ENCODE data around the gene ORC2.
A peak's percentile ranks its signal among the peaks of the same experiment; 100 is the strongest.
"Not testable (repeated sequence)": the region's sequence is repeated elsewhere in the genome, so short reads cannot be mapped to it uniquely, and the experiment has no call there.

The ORC2 gene

DNA sequence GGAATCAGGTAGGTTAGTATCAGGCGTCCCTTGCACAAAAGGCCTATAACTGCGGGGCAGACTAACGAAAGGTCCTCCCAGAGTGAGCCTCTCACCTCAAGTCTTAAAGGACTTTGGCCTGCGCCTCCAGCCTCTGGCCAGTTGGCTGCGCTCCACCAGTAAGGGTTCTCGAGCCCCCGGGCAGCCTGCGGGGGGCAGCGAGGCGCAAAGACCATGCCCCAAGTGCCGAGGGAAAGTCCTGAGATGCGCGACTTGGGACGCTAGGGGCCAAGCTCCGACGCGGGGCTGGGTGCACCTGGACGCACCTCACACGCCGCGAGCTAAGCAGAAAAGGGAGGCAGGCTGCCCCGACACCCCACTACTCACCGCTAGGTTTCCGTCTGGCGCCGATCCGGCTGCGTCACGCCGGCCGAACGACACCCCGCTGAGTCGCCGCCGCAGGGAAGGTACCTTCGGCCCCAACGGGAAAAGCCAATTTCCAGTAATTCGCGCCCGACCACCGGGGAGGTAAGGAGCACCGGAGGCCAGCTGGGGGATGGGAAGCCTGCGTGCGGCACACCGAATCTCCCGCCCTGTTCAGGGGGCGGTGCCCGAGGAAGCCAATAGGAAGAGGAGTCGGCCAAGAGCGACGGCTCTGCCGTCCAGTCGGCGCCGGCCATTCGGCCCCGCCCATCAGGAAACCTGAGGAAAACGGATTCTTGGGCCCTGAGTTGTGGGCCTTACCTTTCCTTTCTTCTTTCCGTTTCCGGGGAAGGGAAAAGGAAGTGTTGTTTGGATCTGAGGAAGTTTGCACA lies at the start of gene ORC2:
Gene ORC2, minus strand, starts transcription at position 537 of the 794 bp plus-strand sequence. CDS start 5,537 bp downstream, outside the sequence.
- peak; percentile 92 to 95 for DNase-seq

DNA sequence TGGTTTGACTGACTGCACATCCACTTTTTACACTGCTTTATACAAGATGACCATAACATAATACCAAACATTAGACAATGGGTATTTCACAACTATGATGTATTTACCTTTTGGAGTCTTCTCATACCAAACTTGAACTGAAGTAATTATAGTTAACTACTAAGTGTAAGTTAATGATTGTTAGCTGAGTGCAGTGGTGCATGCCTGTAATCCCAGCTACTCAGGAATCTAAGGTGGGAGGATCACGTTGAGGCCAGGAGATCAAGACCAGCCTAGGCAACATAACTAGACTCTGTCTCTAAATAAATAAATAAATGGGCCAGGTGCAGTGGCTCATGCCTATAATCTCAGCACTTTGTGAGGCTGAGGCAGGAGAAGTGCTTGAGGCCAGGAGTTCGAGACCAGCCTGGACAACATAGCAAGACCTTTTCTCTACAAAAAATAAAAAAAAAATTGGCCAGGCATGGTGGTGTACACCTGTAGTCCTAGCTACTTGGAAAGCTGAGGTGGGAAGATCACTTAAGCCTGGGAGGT lies 44.9 kb upstream of the ORC2 start:
- DNase-seq, result no peak

DNA sequence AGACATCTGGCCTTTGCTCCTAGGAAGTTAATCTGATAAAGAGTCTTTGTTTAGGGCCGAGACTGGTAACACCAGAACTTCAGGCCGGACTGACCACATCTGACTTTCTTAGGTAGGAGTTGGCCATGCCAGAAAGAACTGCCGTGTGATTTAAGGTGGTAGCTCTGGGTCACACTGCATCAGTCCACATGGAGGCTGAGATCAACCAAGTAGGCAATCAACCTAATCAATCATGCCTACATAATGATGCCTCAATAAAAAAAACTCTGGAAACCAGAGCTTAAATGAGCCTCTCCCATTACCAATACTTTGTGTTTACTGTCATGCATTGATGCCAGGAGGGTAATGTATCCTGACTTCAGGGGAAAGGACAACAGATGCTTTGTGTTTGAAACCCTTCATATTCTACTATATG lies 44.1 kb upstream of the ORC2 start:
- DNase-seq, result no peak

DNA sequence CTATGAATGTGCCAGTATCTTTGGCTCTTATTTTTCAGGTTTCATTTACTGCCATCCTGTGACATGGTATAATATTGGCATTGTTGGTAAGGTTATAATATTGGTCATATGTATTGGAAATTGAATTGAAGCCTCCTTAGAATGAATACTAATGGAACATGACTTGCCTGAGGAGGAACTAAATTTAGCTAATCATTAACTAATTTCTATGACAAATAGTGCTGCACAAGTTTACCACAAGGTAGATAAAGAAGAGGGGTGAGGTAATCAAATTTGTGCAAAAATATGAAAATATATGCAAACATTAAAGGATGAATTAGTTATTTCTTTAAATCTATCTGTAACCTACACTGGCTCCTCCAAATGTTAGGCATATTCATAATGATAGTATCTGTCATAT lies 43.2 kb upstream of the ORC2 start:
- DNase-seq, result no peak

DNA sequence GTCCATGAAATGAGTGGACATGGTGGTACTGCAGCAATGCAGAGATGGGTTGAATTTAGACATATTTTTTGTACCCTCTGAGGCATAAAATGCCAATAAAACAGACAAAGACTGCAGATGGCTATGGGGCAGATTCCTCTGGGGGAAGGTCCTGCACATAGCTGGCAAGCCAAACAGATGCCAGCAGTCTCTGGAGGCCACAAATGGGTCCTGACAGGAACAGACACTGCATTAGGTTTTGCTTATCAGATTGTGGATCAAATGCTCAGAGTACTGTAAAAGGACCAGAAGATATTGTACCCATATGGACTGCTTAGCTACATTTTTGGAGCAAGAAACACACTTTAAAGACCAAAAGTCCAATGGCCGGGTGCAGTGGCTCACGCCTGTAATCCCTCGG lies 40.9 kb upstream of the ORC2 start:
- DNase-seq, result no peak

DNA sequence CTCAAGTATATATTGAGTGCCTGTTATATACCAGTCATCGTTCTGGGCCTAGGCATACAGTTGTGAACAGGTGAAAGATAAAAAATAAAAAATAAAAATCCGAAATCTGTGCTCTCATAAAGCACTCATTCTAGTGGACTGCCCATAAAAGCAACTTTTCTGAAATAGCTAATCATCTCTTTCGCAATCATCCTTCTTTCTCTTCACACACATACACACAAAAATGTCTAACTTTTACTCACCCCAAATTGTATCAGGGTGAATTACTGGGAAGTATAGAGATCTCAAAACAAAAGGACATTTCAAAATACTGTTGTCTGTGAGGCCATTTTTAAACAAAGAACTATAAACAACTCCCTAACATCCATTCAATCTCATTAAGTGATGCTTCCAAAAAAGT lies 29.6 kb upstream of the ORC2 start:
- DNase-seq, result no peak

DNA sequence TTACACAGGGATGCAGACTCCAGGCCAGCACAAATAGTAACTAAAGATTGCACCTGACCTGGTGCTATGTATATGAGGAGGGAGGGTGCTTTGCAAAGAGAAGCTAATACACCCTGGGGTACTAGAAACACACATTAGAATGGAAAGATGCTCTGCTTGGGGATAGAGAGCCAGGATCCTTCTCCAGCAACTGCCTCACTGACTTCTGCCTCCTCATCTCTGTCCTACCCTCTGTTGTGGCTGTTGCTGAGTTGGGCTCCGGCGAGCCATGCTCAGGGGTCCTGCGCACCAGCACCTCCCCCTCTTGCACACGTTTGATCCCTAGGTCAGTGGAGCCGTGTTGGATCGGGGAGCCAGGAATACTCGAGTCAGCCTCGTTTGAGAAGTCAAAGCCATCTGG lies 23.7 kb upstream of the ORC2 start:
- DNase-seq, result no peak

DNA sequence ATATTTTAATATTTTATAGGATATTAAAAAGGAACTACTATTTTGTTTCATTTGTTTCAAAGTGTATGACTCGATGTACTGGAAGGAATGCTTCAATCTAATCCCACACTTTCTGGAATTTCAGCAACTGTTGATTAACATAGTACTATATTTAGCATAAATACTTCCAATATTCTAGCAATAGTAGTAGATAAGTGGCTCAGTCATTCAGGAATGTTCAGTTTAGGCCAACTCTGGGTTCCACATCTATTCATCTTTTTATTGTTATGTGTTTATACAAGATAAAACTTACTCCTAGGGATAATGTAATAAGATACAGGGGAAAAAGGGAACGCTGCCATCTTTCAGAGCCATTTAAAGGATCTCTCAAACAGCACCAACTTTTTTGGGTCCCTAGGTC lies 22.3 kb upstream of the ORC2 start:
- DNase-seq, result no peak

DNA sequence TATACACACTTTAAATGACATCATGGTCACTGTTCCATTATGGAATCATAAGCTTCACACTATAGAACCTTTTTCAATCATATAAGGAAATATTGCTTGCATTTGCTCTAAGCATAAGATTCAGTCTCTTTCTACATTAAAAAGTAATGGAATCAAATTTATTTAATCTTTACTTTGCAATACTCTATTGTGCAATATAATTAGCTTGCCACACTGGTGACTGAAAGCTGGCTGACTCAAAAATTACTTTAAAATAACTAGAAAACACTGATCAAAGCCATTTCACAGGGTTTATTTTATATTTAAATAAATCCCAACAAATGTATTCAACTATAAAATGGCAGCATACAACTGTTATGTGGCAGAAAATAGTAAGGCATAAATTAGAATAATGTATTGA lies 13.2 kb upstream of the ORC2 start:
- DNase-seq, result no peak

DNA sequence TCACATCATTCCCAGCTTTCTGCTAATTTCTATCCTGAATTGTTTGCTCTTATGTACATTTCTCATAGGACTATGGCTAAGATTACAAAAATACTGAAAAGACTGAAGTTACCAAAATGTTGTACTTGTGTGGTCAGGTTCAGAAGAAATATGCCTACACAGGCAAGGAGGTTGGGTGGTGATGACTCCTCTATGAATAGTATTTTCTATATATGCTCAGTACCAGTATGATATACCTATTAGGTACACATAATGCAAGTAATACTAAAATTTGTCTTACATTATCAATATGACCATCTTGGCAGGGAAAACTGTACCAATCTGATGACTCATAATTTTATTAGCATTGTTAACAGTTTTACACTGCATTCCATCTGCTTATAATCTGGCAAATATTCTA lies 12.2 kb upstream of the ORC2 start:
- no peak for DNase-seq

DNA sequence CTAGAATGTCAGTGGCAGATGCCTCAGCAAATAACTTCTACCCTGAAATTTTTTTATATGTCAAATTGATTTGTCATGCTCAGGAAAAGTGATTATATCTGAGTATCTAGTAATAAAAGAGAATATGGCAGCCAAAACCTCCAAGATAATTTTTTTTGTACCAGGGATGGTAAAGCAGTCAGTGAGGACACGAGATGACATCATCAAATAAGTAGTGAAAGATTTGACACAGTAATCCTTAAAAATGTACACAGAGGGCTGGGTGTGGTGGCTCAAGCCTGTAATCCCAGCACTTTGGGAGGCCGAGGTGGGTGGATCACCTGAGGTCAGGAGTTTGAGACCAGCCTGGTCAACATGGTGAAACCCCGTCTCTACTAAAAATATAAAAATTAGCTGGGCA lies 6.6 kb upstream of the ORC2 start:
- not testable (repeated sequence) for DNase-seq

DNA sequence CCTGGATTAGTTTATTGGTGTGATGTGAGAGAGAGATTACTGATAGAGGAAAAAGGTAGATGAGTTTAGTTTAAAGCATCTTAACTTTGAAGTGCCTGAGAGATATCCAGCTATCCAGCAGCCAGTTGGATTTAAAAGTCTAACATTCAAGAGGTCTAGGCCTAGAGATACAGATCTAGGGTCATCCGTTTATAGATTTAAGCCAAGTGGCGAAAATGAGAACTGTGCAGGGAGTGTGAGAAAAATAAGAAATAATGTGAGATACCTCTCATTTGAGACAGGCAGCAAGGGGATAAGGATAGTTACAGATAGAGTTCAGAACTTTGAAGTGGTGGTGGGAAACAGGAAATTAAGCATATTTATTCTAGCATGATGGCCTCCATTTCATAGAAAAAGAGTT lies 5.3 kb upstream of the ORC2 start:
- no peak for DNase-seq

DNA sequence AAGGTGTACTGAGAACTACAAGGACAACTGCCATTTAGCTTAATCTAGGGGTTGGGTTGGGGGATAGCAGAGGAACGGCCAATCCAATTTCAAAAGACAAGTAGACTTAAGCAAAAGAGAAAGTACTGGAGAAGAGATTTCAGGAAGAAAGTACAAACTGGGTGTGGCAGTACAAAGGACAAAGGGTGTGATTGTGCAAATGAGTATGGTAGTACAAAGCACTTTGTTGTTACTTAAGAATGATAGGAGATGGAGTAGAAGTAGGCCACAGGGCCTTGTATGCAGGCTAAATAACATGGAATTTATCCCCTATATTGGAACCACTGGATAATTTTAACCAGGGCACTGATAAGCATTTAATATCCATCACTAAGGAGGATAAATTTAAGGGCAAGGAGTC lies 4.7 kb upstream of the ORC2 start:
- DNase-seq, result no peak

DNA sequence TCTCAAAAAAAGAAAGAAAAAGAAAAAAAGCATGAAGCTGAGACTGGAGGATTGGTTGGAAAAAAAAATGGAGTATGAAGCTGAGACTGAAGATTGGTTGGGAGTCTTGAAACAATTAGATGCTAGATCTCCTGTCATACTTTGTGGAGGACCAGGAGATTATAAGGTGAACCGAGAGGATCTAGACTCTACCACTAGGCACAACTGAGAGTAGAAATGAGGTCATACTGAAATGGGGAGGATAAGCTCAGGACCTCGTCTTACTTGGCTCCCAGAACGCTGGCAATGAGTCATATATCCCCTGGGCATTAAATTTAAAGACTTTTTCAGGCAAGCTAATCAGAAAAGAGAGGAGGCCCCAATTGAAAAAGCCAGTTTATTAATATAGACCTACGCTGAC lies 3.3 kb upstream of the ORC2 start:
- no peak for DNase-seq

DNA sequence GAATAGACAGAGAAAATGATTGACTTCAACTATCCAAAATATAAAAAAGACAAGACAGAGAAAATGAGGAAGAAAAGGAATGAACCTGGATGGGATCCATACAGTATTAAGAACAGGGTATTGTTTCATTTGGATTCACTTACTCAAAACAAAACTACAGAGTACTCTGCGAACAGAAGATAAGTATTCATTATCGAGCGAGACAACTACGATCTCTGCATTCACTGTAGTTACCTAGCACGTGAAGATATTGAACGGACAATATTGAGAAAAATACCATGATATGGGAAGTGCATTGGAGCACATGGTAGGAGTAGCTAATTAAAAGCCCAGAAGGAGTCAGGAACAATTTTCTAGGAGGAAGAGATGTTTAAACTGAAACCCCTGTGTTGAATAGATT lies 1.0 kb upstream of the ORC2 start:
- no peak for DNase-seq

DNA sequence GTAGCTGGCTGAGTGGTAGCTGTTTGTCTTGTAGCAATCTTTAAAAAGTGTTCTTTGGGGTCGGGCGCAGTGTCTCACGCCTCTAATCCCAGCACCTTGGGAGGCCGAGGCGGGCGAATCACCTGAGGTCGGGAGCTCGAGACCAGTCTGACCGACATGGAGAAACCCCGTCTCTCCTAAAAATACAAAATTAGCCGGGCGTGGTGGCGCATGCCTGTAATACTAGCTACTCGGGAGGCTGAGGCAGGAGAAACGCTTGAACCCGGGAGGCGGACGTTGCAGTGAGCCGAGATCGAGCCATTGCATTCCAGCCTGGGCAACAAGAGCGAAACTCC lies 425 bp upstream of the ORC2 start:
- not testable (repeated sequence) for DNase-seq

DNA sequence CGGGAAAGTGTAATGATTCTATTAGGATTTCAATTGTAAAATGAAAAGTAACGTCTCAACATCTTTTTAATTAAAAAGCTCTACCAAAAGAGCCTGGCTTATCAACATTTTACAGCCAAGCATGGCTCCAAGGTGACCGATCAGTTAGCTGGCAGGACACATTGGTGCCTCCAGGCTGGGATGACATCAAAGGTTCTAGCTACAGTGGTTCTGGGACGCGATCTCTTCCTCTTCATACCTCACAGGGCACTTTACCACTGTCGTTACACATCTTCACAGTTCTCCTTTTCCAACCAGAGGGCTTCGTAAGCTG lies 693 bp downstream of the ORC2 start:
- DNase-seq, result no peak

DNA sequence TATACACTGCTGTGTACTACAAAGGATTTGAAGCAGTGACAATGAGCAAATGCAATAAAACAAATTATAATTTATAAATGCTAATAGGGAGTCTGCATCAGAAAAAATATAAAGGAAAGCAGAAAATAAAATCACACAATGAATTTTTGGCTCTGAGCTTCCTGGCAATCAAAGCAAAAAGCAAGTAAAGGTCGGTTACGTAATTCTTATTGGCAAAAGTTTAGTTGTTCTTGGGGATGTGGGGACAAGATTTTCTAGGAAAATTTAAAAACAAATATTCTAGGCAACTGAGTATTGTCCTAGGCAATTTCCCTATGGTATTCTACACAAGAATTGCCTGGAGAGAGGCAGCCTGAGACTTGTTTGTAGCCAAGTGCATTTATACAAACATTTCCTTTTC lies 1.8 kb downstream of the ORC2 start:
- DNase-seq, result no peak

DNA sequence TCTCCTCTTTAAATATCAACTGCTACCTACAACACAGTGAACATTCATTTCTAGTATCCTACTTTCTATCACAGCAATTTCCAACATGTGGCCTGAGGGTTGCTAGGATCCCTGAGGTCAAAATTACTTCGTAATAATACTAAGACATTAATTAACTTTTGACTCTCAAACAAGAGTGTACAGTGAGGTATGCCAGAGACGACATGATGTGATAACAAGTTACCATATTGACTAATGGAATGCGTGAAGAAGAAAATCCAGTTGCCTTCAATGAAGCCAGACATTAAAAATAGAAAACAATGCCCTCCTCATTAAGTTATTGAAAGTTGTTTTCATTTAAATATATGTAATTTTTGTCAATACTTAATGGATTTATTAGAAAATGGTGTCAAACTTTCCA lies 13.1 kb downstream of the ORC2 start:
- no peak for DNase-seq

DNA sequence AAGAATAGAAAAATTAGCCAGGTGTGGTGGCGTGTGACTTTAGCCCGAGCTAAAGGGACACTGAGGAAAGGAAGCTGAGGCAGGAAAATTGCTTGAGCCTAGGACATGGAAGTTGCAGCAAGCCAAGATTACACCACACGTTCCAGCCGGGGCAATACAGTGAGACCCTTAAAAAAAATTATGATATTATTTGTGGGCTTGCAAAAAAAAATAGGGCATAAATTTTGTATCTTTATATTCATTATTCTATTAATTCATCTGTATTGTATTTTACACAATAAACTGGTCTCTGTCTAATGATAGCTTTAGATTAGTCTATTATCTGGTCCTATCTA lies 18.1 kb downstream of the ORC2 start:
- DNase-seq, result no peak

DNA sequence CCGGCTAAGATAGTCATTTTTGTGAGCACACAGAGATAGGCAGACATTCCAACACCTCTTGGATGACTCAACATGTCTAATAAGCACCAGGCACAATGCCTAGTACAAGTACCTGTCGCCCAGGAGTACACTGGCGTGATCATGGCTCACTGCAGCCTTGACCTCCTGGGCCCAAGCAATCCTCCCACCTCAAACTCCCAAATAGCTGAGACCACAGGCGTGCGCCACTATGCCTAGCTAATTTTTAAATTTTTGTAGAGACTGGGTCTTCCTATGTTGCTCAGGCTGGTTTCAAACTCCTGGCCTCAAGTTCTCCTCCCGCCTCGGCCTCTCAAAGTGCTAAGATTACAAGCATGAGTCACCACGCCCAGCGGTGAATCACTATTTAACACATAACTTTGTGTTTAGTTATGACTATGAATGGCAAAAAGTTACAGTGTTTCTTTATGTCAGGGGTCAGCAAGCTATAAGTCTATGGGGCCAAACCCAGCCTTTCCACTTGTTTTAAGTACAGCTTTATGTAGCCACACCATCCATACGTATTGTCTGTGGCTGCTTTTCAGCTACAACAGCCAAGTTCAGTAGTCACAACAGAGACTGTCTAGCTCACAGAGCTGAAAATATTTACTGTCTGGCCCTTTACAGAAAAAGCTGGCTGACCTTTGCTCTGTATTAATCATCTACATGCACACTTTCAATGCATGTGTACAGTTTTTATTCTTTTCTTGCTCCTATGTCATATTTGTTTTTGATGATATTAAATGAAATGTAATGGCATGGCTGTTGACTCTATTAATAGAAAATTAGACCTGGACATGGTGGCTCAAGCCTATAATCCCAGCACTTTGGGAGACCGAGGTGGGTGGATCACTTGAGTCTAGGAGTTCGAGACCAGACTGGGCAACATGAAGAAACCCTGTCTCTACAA lies 18.7 kb downstream of the ORC2 start:
- no peak for DNase-seq

DNA sequence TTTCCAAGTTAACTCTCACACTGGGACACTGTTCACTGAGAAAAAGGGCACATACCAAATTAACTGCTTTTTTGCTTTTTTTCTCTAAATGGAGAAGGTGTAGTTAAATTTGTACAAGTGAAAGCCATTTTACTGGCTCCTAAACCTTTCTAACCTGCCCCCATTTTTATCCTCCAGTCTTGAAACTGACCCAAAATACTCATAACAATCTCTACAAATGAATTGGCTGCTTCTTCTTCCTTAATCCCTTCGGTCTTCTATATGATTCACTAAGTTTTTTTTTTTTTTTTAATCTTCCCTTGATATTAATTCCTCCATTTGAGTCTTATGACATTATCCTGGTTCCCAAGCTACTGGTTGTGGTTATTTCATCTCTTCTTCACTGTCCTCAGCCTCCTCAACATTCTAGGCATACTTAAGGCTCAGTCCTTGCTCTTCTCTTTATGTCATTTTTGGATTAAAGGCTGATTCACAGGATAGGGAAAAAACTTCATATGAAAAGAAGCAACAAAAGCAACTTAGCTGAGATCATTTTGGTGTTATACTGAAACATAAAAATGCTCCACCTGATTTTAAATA lies 19.8 kb downstream of the ORC2 start:
- DNase-seq, result no peak

DNA sequence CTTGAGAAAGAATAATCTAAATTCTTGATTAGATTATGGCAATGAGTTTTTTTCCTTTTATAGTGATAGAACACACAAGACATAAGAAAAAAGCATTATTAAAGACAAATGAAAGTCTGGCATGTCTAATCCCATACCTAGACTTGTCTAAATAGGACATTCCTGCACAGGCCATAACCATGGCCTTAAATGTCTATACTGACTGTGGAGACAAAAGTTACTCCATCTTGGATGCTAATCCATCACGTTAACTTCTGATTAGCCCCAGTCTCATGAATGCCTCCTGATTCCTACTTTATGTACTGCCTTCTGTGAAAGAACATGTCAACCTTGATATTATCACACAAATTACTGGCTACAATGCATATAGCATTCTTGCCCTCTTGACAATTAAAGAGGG lies 23.6 kb downstream of the ORC2 start:
- no peak for DNase-seq

All from CD4-positive, alpha-beta T cell treated with Interleukin-4 for 1 hour (primary cell).